A549 (cell line): ENCODE measurements around the gene STAM.

Experiments
- CBX2 ChIP-seq: fragments of 200-600 bp; sonication (generic); IDR thresholded peaks from 2 replicates; pipeline ENCODE4 v1.6.1; 2016; ENCODE audit warnings: low read depth, mild to moderate bottlenecking, borderline replicate concordance
- CEBPB ChIP-seq, 2 experiments: fragments of >200 bp in 1 of 2; sonication (Bioruptor Twin) in 1 of 2; formaldehyde crosslinking in 1 of 2; IDR thresholded peaks; 2 replicates each; pipeline ENCODE4 v1.6.1; 2012 to 2016
- CHD4 ChIP-seq: fragments of 200-600 bp; sonication (generic); IDR thresholded peaks from 2 replicates; pipeline ENCODE4 v1.6.1; 2016; ENCODE audit warnings: antibody characterized with exemption, mild to moderate bottlenecking, borderline replicate concordance
- CTCF ChIP-seq: fragments of >200 bp; sonication (Bioruptor Twin); formaldehyde crosslinking; IDR thresholded peaks from 3 replicates; pipeline ENCODE4 v1.5.1; 2016
- E2F6 ChIP-seq: IDR thresholded peaks from 2 replicates; pipeline ENCODE4 v1.6.1; 2012; ENCODE audit warnings: low read depth, borderline replicate concordance
- EP300 ChIP-seq, 2 experiments: fragments of >200 bp; sonication (Bioruptor Twin); formaldehyde crosslinking; IDR thresholded peaks; 2 replicates in 1 of 2; 3 replicates in 1 of 2; pipeline ENCODE4 v1.6.1; 2016 to 2017
- MAX ChIP-seq: IDR thresholded peaks from 2 replicates; pipeline ENCODE4 v1.6.1; 2012
- MYC ChIP-seq: IDR thresholded peaks from 2 replicates; pipeline ENCODE4 v1.6.1; 2012; ENCODE audit warnings: mild to moderate bottlenecking, inconsistent platforms, low read length, improper control_type of control experiment, borderline replicate concordance
- NR3C1 ChIP-seq: fragments of >200 bp; sonication (Bioruptor Twin); formaldehyde crosslinking; IDR thresholded peaks from 3 replicates; pipeline ENCODE4 v1.6.1; 2017
- PBX3 ChIP-seq: IDR thresholded peaks from 2 replicates; pipeline ENCODE4 v1.6.1; 2012
- POLR2A ChIP-seq: IDR thresholded peaks from 2 replicates; pipeline ENCODE4 v1.6.1; 2012; ENCODE audit warnings: mild to moderate bottlenecking, low read length
- POLR2AphosphoS2 ChIP-seq: conservative IDR thresholded peaks from 2 replicates; pipeline ENCODE4 v1.6.1; 2012; ENCODE audit warnings: low read length, improper control_type of control experiment, inconsistent platforms
- REST ChIP-seq: fragments of 200-600 bp; sonication (generic); IDR thresholded peaks from 2 replicates; pipeline ENCODE4 v1.6.1; 2016; ENCODE audit warnings: antibody characterized with exemption, mild to moderate bottlenecking, moderate library complexity
- SMC3 ChIP-seq: fragments of >200 bp; sonication (Bioruptor Twin); formaldehyde crosslinking; IDR thresholded peaks from 3 replicates; pipeline ENCODE4 v1.6.1; 2018; ENCODE audit warnings: inconsistent platforms

GRCh38 chr10:17609523-17610079 lies 34.4 kb upstream of the STAM start:
- no peak for TF ChIP-seq CEBPB (IDR thresholded peaks at IDR 0.05)
- no peak for TF ChIP-seq POLR2A
- no peak for TF ChIP-seq EP300 (IDR thresholded peaks at IDR 0.05)
- TF ChIP-seq CTCF = no peak
- no peak for TF ChIP-seq PBX3
- TF ChIP-seq CBX2 = no peak
- TF ChIP-seq REST = no peak
- no peak for TF ChIP-seq MYC
- no peak for TF ChIP-seq POLR2AphosphoS2
- no peak for TF ChIP-seq SMC3
- no peak for TF ChIP-seq MAX
- TF ChIP-seq CHD4 = no peak
- no peak for TF ChIP-seq E2F6
- no peak for TF ChIP-seq NR3C1
